Measurements from ENCODE around the gene GH1.
"Not testable (repeated sequence)": the region's sequence is repeated elsewhere in the genome, so short reads cannot be mapped to it uniquely, and the experiment has no call there.

GH1 gene

GRCh38 chr17:63870292-63870665 is 48.4 kb downstream of the GH1 start:
- H3K4me1 ChIP-seq (ENCODE audit: insufficient read depth, low read length); H3K4me3 ChIP-seq (ENCODE audit: low read length); H2AFZ ChIP-seq (ENCODE audit: low read depth, low read length); H3K36me3 ChIP-seq (ENCODE audit: insufficient read depth, low read length); H3K9me3 ChIP-seq (ENCODE audit: low read length); H3K27me3 ChIP-seq (ENCODE audit: insufficient read depth, low read length): not testable (repeated sequence)

GRCh38 chr17:63869491-63870291 is 48.9 kb downstream of the GH1 start:
- not testable (repeated sequence) for H3K27me3 ChIP-seq (ENCODE audit: insufficient read depth, low read length); H3K4me3 ChIP-seq (ENCODE audit: low read length); H3K9me3 ChIP-seq (ENCODE audit: low read length); H3K4me1 ChIP-seq (ENCODE audit: insufficient read depth, low read length); H3K36me3 ChIP-seq (ENCODE audit: insufficient read depth, low read length); H2AFZ ChIP-seq (ENCODE audit: low read depth, low read length)

Data from neuron (in vitro differentiated cells).